ENCODE data around the gene BMPR1B.

The BMPR1B gene

DNA sequence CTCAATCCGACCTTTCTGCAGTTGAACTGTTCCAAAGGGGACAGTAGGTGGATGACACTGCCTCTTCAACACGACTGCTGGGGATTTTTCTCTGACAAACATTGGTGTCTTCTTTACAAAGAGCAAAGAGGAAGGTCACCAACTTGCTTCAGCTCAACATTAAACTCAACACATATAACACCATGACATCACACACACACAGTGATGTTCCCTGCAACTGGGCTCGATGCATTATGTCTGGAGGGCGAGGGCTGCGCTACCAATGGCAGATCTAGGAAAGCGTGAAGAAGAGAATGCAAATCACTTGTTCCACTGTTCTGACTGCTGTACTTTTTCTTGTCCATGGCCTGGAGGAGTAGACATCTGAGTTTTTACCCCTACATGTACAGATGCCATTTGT lies 405.1 kb downstream of the BMPR1B start:
- TF ChIP-seq FOXP2 (optimal IDR thresholded peaks at IDR 0.05; ENCODE audit: borderline replicate concordance, extremely low read depth, extremely low read length, insufficient read depth) (no peak), SIN3A (IDR thresholded peaks at IDR 0.05; ENCODE audit: borderline replicate concordance, insufficient read depth, low read length) (no peak), POLR2AphosphoS5 (IDR thresholded peaks at IDR 0.05; ENCODE audit: low read depth, low read length) (no peak), TAF1 (IDR thresholded peaks at IDR 0.05; ENCODE audit: borderline replicate concordance, insufficient read depth, low read length) (no peak)
- TF ChIP-seq, protein P1, sequence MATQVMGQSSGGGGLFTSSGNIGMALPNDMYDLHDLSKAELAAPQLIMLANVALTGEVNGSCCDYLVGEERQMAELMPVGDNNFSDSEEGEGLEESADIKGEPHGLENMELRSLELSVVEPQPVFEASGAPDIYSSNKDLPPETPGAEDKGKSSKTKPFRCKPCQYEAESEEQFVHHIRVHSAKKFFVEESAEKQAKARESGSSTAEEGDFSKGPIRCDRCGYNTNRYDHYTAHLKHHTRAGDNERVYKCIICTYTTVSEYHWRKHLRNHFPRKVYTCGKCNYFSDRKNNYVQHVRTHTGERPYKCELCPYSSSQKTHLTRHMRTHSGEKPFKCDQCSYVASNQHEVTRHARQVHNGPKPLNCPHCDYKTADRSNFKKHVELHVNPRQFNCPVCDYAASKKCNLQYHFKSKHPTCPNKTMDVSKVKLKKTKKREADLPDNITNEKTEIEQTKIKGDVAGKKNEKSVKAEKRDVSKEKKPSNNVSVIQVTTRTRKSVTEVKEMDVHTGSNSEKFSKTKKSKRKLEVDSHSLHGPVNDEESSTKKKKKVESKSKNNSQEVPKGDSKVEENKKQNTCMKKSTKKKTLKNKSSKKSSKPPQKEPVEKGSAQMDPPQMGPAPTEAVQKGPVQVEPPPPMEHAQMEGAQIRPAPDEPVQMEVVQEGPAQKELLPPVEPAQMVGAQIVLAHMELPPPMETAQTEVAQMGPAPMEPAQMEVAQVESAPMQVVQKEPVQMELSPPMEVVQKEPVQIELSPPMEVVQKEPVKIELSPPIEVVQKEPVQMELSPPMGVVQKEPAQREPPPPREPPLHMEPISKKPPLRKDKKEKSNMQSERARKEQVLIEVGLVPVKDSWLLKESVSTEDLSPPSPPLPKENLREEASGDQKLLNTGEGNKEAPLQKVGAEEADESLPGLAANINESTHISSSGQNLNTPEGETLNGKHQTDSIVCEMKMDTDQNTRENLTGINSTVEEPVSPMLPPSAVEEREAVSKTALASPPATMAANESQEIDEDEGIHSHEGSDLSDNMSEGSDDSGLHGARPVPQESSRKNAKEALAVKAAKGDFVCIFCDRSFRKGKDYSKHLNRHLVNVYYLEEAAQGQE (IDR thresholded peaks at IDR 0.05; ENCODE audit: insufficient read depth in 1 of 2, low read depth in 2 of 2, low read length in 2 of 2) = no peak

DNA sequence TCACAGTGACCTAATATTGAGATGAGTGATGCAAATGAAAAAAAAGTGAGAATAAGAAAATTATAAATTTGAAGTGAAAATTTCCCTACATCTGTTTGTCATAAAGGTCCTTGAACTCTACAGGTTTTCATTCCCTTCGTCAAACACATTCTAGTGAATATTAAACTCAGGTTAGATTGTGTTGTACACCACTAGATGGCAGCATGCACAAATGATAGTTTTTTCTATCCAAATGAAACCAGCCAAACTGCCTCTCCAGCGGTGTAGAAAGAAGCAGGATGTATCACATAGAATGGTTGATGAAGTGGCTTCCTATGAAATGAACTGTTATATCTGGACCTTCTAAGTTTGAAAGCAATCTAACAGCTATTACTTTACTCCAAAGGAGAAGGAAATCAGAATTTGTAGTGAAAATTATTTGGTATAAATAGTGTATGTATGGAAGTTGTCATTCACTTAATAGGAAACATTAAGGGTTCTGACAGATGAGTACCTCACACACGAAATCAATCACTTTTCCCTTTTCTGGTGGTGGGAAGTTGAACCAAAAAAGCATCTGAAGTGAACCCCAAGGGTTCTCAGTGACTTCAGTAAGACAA lies 408.3 kb downstream of the BMPR1B start:
- TF ChIP-seq TAF1 (IDR thresholded peaks at IDR 0.05; ENCODE audit: borderline replicate concordance, insufficient read depth, low read length) (no peak), SIN3A (IDR thresholded peaks at IDR 0.05; ENCODE audit: borderline replicate concordance, insufficient read depth, low read length) (no peak), FOXP2 (optimal IDR thresholded peaks at IDR 0.05; ENCODE audit: borderline replicate concordance, extremely low read depth, extremely low read length, insufficient read depth) (no peak), POLR2AphosphoS5 (IDR thresholded peaks at IDR 0.05; ENCODE audit: low read depth, low read length) (no peak)
- TF ChIP-seq, protein P1 (IDR thresholded peaks at IDR 0.05; ENCODE audit: insufficient read depth in 1 of 2, low read depth in 2 of 2, low read length in 2 of 2) = no peak

DNA sequence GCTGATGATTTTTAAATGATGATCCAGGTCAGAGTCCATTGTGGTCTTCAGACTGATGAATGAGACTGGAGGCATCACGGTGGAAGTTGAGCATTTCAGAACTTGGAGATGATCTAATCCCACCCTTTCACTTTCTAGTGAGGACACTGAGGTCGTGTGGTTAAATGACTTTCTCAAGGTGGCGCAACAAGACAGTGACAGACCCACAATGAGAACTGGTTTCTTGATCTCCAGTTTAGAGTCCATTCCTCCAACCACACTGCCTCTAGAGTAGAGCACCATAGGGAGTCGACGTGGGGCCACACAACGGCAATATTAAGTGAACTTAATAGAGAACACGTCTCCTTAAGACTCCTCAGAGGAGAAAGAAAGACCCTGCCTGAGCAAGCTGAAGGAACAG lies 410.1 kb downstream of the BMPR1B start:
- TF ChIP-seq, protein P1 (IDR thresholded peaks at IDR 0.05; ENCODE audit: insufficient read depth in 1 of 2, low read depth in 2 of 2, low read length in 2 of 2) = no peak
- TF ChIP-seq POLR2AphosphoS5 (IDR thresholded peaks at IDR 0.05; ENCODE audit: low read depth, low read length) = no peak
- TF ChIP-seq FOXP2 (optimal IDR thresholded peaks at IDR 0.05; ENCODE audit: borderline replicate concordance, extremely low read depth, extremely low read length, insufficient read depth) = no peak
- no peak for TF ChIP-seq TAF1 (IDR thresholded peaks at IDR 0.05; ENCODE audit: borderline replicate concordance, insufficient read depth, low read length)
- no peak for TF ChIP-seq SIN3A (IDR thresholded peaks at IDR 0.05; ENCODE audit: borderline replicate concordance, insufficient read depth, low read length)

DNA sequence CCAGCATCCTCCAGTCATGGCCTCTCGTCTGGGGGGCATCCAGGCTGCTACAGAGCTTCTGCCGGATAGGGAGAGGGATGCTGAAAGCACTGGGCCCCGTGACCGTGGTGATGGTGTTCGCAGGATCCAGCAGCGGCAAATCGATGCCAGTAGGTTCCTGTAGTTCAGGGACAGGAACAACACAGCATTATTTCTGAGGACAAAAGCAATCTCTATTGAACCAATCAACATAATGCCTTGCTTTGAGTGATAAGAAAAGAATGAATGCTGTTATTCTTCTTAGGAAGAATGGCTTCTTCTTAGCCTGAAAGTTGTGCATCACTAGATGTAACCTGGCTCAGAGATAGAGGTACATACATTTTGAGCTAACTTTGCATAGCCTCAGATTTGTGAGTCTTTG lies 412.4 kb downstream of the BMPR1B start:
- TF ChIP-seq POLR2AphosphoS5 (IDR thresholded peaks at IDR 0.05; ENCODE audit: low read depth, low read length) (no peak), TAF1 (IDR thresholded peaks at IDR 0.05; ENCODE audit: borderline replicate concordance, insufficient read depth, low read length) (no peak), FOXP2 (optimal IDR thresholded peaks at IDR 0.05; ENCODE audit: borderline replicate concordance, extremely low read depth, extremely low read length, insufficient read depth) (no peak), SIN3A (IDR thresholded peaks at IDR 0.05; ENCODE audit: borderline replicate concordance, insufficient read depth, low read length) (no peak)
- TF ChIP-seq, protein P1 (IDR thresholded peaks at IDR 0.05; ENCODE audit: insufficient read depth in 1 of 2, low read depth in 2 of 2, low read length in 2 of 2) = no peak

Measured in PFSK-1 (cell line).